ENCODE results near the gene SFRP2. TPM values are rescaled to one million over a fixed set of nuclear protein-coding genes. Genes with fewer than 3 reads are reported as not detected.

Gene SFRP2
- total RNA-seq, 1 donor from 2014 or later, result 56.2 TPM

GRCh38 chr4:153790500-153790865, 1.6 kb upstream of the SFRP2 start:
- TF ChIP-seq, protein P1, sequence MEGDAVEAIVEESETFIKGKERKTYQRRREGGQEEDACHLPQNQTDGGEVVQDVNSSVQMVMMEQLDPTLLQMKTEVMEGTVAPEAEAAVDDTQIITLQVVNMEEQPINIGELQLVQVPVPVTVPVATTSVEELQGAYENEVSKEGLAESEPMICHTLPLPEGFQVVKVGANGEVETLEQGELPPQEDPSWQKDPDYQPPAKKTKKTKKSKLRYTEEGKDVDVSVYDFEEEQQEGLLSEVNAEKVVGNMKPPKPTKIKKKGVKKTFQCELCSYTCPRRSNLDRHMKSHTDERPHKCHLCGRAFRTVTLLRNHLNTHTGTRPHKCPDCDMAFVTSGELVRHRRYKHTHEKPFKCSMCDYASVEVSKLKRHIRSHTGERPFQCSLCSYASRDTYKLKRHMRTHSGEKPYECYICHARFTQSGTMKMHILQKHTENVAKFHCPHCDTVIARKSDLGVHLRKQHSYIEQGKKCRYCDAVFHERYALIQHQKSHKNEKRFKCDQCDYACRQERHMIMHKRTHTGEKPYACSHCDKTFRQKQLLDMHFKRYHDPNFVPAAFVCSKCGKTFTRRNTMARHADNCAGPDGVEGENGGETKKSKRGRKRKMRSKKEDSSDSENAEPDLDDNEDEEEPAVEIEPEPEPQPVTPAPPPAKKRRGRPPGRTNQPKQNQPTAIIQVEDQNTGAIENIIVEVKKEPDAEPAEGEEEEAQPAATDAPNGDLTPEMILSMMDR (IDR thresholded peaks at IDR 0.05), result no peak
- Histone ChIP-seq H3K36me3 (no peaks in the 10 kb centered on the region), H3K4me3 (peak overlapping the region; percentile 51 to 55), H3K27ac (peak overlapping the region in 1 of 2 donors; percentile 22), H3K4me1 (peaks cover 6 to 33% of the 10 kb centered on the region in 2 donors), H3K27me3 (peaks cover 28% of the 10 kb centered on the region), H3K9me3 (no peaks in the 10 kb centered on the region)
- no peak for DNase-seq (ENCODE audit: low spot score in 2 of 2)
- intact Hi-C loops (cut with DNase I), result no loop called here

GRCh38 chr4:153789741-153790499, 1.0 kb upstream of the SFRP2 start:
- Histone ChIP-seq H3K4me3 (peak overlapping the region; percentile 5 to 62), H3K36me3 (no peaks in the 10 kb centered on the region), H3K27ac (peak overlapping the region in 1 of 2 donors; percentile 22), H3K9me3 (no peaks in the 10 kb centered on the region), H3K27me3 (peaks cover 28% of the 10 kb centered on the region), H3K4me1 (peaks cover 6 to 33% of the 10 kb centered on the region in 2 donors)
- TF ChIP-seq, protein P1 (IDR thresholded peaks at IDR 0.05), result no peak
- intact Hi-C loops (cut with DNase I), result loop anchor here (10.0 kb wide), 1 partner anchor 525 kb away; no protein-coding TSS in a partner anchor
- DNase-seq (ENCODE audit: low spot score in 2 of 2), result no peak

GRCh38 chr4:153788051-153788412, 851 bp downstream of the SFRP2 start:
- Histone ChIP-seq H3K27me3 (peaks cover 28% of the 10 kb centered on the region), H3K9me3 (no peaks in the 10 kb centered on the region), H3K27ac (no peak overlapping the region), H3K4me3 (peak overlapping the region; percentile 45 to 62), H3K4me1 (peaks cover 6 to 33% of the 10 kb centered on the region in 2 donors), H3K36me3 (no peaks in the 10 kb centered on the region)
- intact Hi-C loops (cut with DNase I), result loop anchor here (10.0 kb wide), 1 partner anchor 527 kb away; no protein-coding TSS in a partner anchor
- DNase-seq (ENCODE audit: low spot score in 2 of 2), result no peak
- TF ChIP-seq, protein P1 (IDR thresholded peaks at IDR 0.05), result no peak

GRCh38 chr4:153787575-153787974, 1.3 kb downstream of the SFRP2 start:
- no peak overlapping the region for H3K27ac ChIP-seq
- no peak overlapping the region for H3K4me3 ChIP-seq
- TF ChIP-seq, protein P1 (IDR thresholded peaks at IDR 0.05), result no peak

GRCh38 chr4:153787061-153787560, 1.8 kb downstream of the SFRP2 start:
- H3K36me3 ChIP-seq, result no peaks in the 10 kb centered on the region
- TF ChIP-seq, protein P1 (IDR thresholded peaks at IDR 0.05), result no peak
- H3K4me3 ChIP-seq, result no peak overlapping the region
- no peak overlapping the region for H3K27ac ChIP-seq
- intact Hi-C loops (cut with DNase I), result loop anchor here (10.0 kb wide), 1 partner anchor 528 kb away; no protein-coding TSS in a partner anchor
- H3K9me3 ChIP-seq, result no peaks in the 10 kb centered on the region
- H3K4me1 ChIP-seq, result peaks cover 6 to 29% of the 10 kb centered on the region in 2 donors
- H3K27me3 ChIP-seq, result peaks cover 28% of the 10 kb centered on the region
- no peak for DNase-seq (ENCODE audit: low spot score in 2 of 2)

More at GRCh38 chr4:153787575-153787974, 1.3 kb downstream of the SFRP2 start:
- intact Hi-C loops (cut with DNase I), result loop anchor here (10.0 kb wide), 1 partner anchor 527 kb away; no protein-coding TSS in a partner anchor
- peaks cover 28% of the 10 kb centered on the region for H3K27me3 ChIP-seq
- H3K36me3 ChIP-seq, result no peaks in the 10 kb centered on the region
- H3K9me3 ChIP-seq, result no peaks in the 10 kb centered on the region
- DNase-seq (ENCODE audit: low spot score in 2 of 2), result no peak
- H3K4me1 ChIP-seq, result peaks cover 6 to 33% of the 10 kb centered on the region in 2 donors
